HCT116 (cell line): ENCODE measurements around the gene ARF1. TPM values are rescaled to one million over a fixed set of nuclear protein-coding genes. Genes with fewer than 3 reads are reported as not detected.

Experiments used
- ATAC-seq: fragments of 200-7000 bp; cut with Tn5 transposase; 2 replicates; pipeline ENCODE4 v1.9.1; 2020; ENCODE audit warnings: mild to moderate bottlenecking, moderate library complexity
- BruUV-seq: library from RNA; stranded (reverse); fragments of 400-500 nt; replicated peaks from 2 replicates; lab custom pipeline; 2021; lab: Mats Ljungman, UMichigan
- CTCF ChIA-PET: fragments of 300-600 bp; sonication (Branson Sonifier 250); formaldehyde crosslinking; loops from one replicate; lab custom pipeline; 2021; ENCODE audit warnings: antibody characterized with exemption; lab: Charles Lee
- POLR2A ChIA-PET: fragments of 300-600, 350-600 bp; sonication (Branson Sonifier 250); formaldehyde crosslinking; loops from one replicate; lab custom pipeline; 2021; ENCODE audit warnings: antibody characterized with exemption; lab: Charles Lee
- RAD21 ChIA-PET, 2 experiments: fragments of 300-600 bp; sonication (Branson Sonifier 250); formaldehyde crosslinking; loops; one replicate each; lab custom pipeline; 2023; ENCODE audit warnings: low total read pairs in 2 of 2; ENCODE audit not compliant: uncharacterized antibody in 2 of 2, unreplicated experiment in 2 of 2, low non-redundant PET in 1 of 2; lab: Charles Lee
- DNase-seq: peaks from one replicate; pipeline ENCODE4 v3.0.0-alpha.2; 2010; ENCODE audit warnings: low read depth, low spot score
- H2AFZ ChIP-seq: fragments of 200-600 bp; shearing (Covaris generic), sonication (generic); 2 replicates; pipeline ENCODE4 v1.6.1; 2017; ENCODE audit warnings: low read depth, mixed run types, mixed read lengths, antibody characterized with exemption, low read length; ENCODE audit not compliant: poor library complexity, severe bottlenecking
- H3K27ac ChIP-seq: 2 replicates; pipeline ENCODE4 v1.5.1; 2012; ENCODE audit warnings: low read depth, low read length
- H3K27me3 ChIP-seq: fragments of 200-600 bp; sonication (generic); 2 replicates; pipeline ENCODE4 v1.6.1; 2016; ENCODE audit warnings: mixed run types, low read length, mixed read lengths; ENCODE audit not compliant: insufficient read depth
- H3K36me3 ChIP-seq, 2 experiments: fragments of 200-500 bp in 1 of 2; fragments of 200-600 bp in 1 of 2; sonication (Bioruptor generic) in 1 of 2; sonication (generic) in 1 of 2; 2 replicates each; pipeline versions ENCODE4 v1.5.1 to v1.6.1; 2014 to 2016; ENCODE audit warnings: low read length in 2 of 2, inconsistent platforms in 1 of 2, mixed read lengths in 1 of 2, mixed run types in 1 of 2; ENCODE audit not compliant: insufficient read depth in 2 of 2, control insufficient read depth in 1 of 2
- H3K4me1 ChIP-seq, 2 experiments: fragments of 200-600 bp in 1 of 2; sonication (generic) in 1 of 2; 2 replicates each; pipeline versions ENCODE4 v1.5.1 to v1.6.1; 2012 to 2017; ENCODE audit warnings: low read length in 2 of 2, inconsistent platforms in 1 of 2, mild to moderate bottlenecking in 1 of 2, mixed read lengths in 1 of 2, mixed run types in 1 of 2, moderate library complexity in 1 of 2; ENCODE audit not compliant: insufficient read depth in 2 of 2, control insufficient read depth in 1 of 2
- H3K4me2 ChIP-seq: fragments of 200-600 bp; sonication (generic); 2 replicates; pipeline ENCODE4 v1.6.1; 2017; ENCODE audit warnings: mixed run types, low read length, mixed read lengths
- H3K4me3 ChIP-seq, 2 experiments: fragments of 200-600 bp in 1 of 2; sonication (generic) in 1 of 2; replicated peaks in 1 of 2; 2 replicates each; pipeline ENCODE4 v1.5.1; 2011 to 2016; ENCODE audit warnings: low read length in 2 of 2, control low read depth in 1 of 2, low read depth in 1 of 2, mild to moderate bottlenecking in 1 of 2, mixed read lengths in 1 of 2, mixed run types in 1 of 2
- H3K79me2 ChIP-seq: fragments of 200-600 bp; sonication (generic); 2 replicates; pipeline ENCODE4 v1.6.1; 2017; ENCODE audit warnings: mild to moderate bottlenecking, mixed run types, low read length, moderate library complexity, mixed read lengths; ENCODE audit not compliant: insufficient read depth
- H3K9ac ChIP-seq: fragments of 200-600 bp; sonication (generic); 2 replicates; pipeline ENCODE4 v1.6.1; 2016; ENCODE audit warnings: low read length, mixed read lengths
- H3K9me2 ChIP-seq: fragments of 200-600 bp; sonication (generic), shearing (Covaris generic); 2 replicates; pipeline ENCODE4 v1.6.1; 2017; ENCODE audit warnings: mixed run types, mild to moderate bottlenecking, moderate library complexity; ENCODE audit not compliant: insufficient read depth
- H3K9me3 ChIP-seq, 2 experiments: fragments of 200-500 bp in 1 of 2; fragments of 200-600 bp in 1 of 2; sonication (Bioruptor generic) in 1 of 2; sonication (generic) in 1 of 2; 2 replicates each; pipeline ENCODE4 v1.6.1; 2014 to 2017; ENCODE audit warnings: low read length in 2 of 2, mixed read lengths in 2 of 2, inconsistent platforms in 1 of 2, low read depth in 1 of 2, mild to moderate bottlenecking in 1 of 2, mixed run types in 1 of 2, moderate library complexity in 1 of 2; ENCODE audit not compliant: control insufficient read depth in 1 of 2, insufficient read depth in 1 of 2
- H4K20me1 ChIP-seq: fragments of 200-600 bp; sonication (generic), shearing (Covaris generic); 2 replicates; pipeline ENCODE4 v1.6.1; 2017; ENCODE audit warnings: mixed run types, mild to moderate bottlenecking, moderate library complexity; ENCODE audit not compliant: insufficient read depth
- CBX3 ChIP-seq: IDR thresholded peaks from 2 replicates; pipeline ENCODE4 v1.6.1; 2012; ENCODE audit warnings: low read depth
- POLR2A ChIP-seq: IDR thresholded peaks from 2 replicates; pipeline ENCODE4 v1.7.0; 2011; ENCODE audit warnings: borderline replicate concordance; ENCODE audit not compliant: insufficient read depth, insufficient read length; ENCODE audit errors: extremely low read depth
- POLR2AphosphoS5 ChIP-seq: IDR thresholded peaks from 2 replicates; pipeline ENCODE4 v1.6.1; 2011; ENCODE audit warnings: mild to moderate bottlenecking, low read depth, low read length, moderate library complexity
- TCF7L2 ChIP-seq: IDR thresholded peaks from 2 replicates; pipeline ENCODE4 v1.7.0; 2011; ENCODE audit warnings: borderline replicate concordance, inconsistent platforms; ENCODE audit not compliant: insufficient read depth, insufficient read length; ENCODE audit errors: extremely low read depth
- YY1 ChIP-seq: IDR thresholded peaks from 2 replicates; pipeline ENCODE4 v1.6.1; 2011; ENCODE audit warnings: low read length, low read depth, moderate library complexity, mild to moderate bottlenecking; ENCODE audit not compliant: insufficient replicate concordance; ENCODE audit errors: extremely low read depth
- ZBTB33 ChIP-seq: IDR thresholded peaks from 2 replicates; pipeline ENCODE4 v1.6.1; 2011; ENCODE audit warnings: mild to moderate bottlenecking, low read length, moderate library complexity; ENCODE audit not compliant: insufficient replicate concordance; ENCODE audit errors: extremely low read depth
- ZFX ChIP-seq: fragments of 450-650 bp; IDR thresholded peaks from 2 replicates; pipeline ENCODE4 v1.6.1; 2017
- intact Hi-C: fragments of 100-400 bp; cut with micrococcal nuclease; formaldehyde crosslinking; loops from 2 replicates; pipeline ENCODE4 v1.10.0; 2022
- total RNA-seq: library from RNA; stranded (reverse); gene quantifications from one replicate; pipeline ENCODE4 v1.2.1, GENCODE V29; 2021; ENCODE audit not compliant: unreplicated experiment

Gene ARF1
- total RNA-seq, 1 experiment from 2014 or later: 394 TPM

GRCh38 chr1:228109073-228109961, 26.8 kb downstream of the ARF1 start, which contains the start of gene MRPL55:
TSS of gene MRPL55 (minus strand) at chr1:228109299. CDS start at chr1:228108260, 1,039 bp downstream.
- Histone ChIP-seq H2AFZ (no peak within 1 kb of the TSS), H3K4me1 (peaks cover 4 to 14% of the 10 kb centered on the region in 2 experiments; a peak in 3 of 4 replicates), H3K4me2 (peak within 1 kb of the TSS; percentile 99), H3K79me2 (peaks cover 25% of the 10 kb centered on the region), H3K4me3 (peak within 1 kb of the TSS; percentile 97 to 98), H3K9me3 (no peaks in the 10 kb centered on the region), H3K27ac (peak within 1 kb of the TSS; percentile 57), H4K20me1 (no peaks in the 10 kb centered on the region), H3K27me3 (no peaks in the 10 kb centered on the region), H3K36me3 (peaks cover 0 to 14% of the 10 kb centered on the region in 2 experiments; a peak in 1 of 4 replicates), H3K9ac (peak within 1 kb of the TSS; percentile 97), H3K9me2 (no peaks in the 10 kb centered on the region)
- BruUV-seq: no TSS peak
- POLR2A ChIA-PET: interaction anchor here (0.8 kb wide), 1 partner anchor 22 kb away, joined by 6 read pairs; no protein-coding TSS in a partner anchor
- ATAC-seq (peak; percentile 91), DNase-seq (peak; percentile 91)
- RAD21 ChIA-PET: no interaction called here
- intact Hi-C loops: loop anchor here (2.0 kb wide), 1 partner anchor 31 kb away; the partner anchor contains the start of gene GUK1
- CTCF ChIA-PET: interaction anchor here (0.5 to 1.7 kb wide), 2 partner anchors 22 to 363 kb away, joined by 3 to 6 read pairs; no protein-coding TSS in a partner anchor
- TF ChIP-seq ZFX (peak; percentile 51; the same call in 1 of the 2 replicates), TCF7L2 (peak; percentile 64), CBX3 (no peak), ZBTB33 (no peak), POLR2A (peak; percentile 72), POLR2AphosphoS5 (peak; percentile 90), YY1 (peak; percentile 78)
